NCI-H187 treated with DMSO at 0.1 percent for 48 hours (cell line): ENCODE measurements around the gene UNC5C.

ENCODE experiments used
- DNase-seq: peaks from one replicate; lab custom pipeline; 2025; lab: John Stamatoyannopoulos, UW

The UNC5C gene

DNA sequence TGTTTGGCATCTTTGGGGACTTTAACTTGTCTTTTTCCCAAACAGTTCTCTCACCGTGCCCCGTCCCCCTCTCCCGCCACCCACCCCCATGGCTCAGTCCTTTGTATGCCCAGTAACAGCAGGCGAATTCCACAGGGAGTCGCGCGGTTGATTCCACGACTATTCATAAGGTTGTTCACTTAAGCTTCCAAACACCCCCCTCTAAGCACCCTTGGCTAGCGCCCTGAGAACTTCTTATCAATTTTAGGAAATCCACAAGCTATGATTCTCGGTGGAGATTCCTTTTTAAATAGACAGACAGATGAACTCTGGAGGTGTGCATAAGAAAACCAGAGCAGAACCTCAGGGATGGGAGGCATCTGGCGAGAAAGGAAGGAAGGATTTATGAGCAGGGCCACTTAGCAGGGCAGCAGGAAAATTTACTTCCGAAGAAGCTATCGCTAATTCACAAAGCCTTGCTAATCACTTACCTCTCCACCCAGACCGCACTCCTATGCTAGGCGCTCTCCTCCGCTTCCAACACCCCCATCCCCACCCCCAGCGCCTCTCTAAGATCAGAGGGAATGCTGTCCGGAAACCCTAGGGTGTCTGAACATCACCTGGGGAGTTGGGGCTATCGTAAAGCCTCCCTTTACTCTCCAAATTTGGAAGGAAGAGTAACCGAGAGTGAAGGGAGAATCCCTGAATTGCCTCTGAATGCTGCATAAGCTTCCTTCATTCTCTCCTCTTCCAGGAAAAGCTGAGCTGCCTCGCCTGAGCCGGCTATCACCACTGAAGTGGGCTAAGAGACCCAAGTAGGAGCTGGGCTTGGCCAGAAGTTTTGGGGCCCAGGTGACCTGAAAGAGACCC, 1.7 kb downstream of the UNC5C start:
- no peak for DNase-seq

- DNase-seq, result no peak
Measured at GRCh38 chr4:95546221-95546620, 2.6 kb downstream of the UNC5C start.

DNA sequence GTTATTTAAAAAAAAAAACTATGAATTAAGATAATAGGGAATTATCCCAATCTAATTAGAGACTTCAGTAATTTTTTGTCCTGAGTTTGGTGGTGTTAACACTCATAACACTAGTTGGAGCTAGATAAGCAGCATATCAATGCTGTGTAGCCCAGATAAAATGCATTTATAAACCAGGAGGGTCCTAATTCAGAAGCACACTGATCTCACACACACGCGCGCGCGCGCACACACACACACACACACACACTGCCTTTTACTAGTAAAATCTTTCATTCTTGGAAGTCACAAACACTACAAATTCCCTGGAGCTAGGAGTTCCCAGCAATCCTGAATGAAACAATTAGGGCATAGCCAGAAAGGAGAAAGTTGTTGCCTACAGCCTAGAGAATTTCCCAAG, 3.2 kb downstream of the UNC5C start:
- no peak for DNase-seq

DNA sequence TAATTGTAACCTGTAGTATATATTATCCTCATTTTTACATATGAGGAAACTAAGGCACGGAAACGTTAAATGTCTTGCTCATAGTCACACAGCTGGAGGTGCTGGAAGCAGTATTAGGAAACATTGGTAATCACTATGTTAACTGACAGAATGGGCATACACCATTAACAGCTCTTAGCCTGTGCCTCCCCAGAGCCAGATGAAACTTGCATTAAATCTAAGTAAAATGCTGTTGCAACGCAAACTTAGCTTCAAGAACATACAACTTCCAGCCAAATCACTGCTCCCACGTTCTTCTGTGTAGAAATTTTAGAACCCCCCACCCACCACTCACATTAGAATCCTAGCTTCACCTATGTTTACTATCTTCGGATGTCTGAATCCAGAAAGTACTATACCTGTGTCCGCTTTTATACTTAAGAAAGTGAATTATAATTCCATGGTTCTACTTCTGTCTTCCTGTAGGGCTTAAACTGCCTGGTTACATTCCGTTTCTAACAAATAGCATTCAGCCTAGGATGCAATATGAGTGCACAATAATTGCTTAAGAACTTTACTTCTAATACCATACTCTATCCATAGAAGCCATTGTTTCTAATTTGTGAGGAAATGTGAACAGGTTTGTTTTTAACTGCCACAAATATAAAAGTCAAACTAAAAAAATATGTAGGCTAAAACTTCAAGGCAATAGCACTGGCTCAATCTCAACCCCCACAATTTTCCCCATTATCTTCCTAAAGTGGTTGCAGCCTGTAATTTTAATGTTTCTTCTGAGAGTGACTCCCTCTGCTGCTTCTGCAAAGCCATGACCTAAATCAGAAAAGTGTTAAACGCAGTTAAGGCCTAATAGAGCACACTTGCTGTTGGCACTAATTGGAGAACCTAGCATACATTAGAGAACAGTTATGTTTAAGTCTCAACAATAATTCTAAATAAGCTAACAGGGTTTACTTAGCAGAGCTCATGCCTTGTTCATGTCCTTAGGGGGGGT, 4.4 kb downstream of the UNC5C start:
- DNase-seq, result no peak

DNA sequence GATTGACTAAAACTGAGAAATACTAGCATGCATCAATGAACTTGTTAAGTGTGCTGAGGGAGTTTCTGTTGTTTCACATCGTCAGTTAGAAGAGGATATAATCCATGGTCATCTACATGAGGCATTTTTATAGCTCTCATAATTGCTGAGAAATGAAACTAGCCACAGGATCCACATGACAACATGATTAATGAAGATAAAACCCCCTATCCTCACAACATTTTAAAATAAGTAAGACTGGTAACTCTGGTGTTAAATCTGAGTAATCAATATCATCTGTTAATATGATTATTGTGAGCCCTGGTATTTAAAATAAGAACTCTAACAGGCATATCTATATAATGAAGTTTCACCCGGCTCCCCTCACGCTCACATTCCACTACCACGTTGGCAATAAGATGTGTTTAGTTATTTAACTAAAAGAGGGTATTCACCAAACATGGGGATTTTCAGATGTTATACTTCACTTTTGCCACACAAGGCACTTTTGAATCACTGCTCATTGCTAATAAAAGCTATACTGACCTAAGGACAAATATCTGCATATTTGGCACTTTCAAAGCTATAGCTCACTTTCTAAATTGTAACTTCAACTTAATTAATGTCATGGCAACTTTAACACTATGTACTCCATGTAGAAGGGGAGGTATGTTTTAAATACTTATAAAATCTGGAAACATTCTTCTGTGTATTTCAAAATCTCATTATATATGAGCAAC, 6.7 kb downstream of the UNC5C start:
- no peak for DNase-seq

DNA sequence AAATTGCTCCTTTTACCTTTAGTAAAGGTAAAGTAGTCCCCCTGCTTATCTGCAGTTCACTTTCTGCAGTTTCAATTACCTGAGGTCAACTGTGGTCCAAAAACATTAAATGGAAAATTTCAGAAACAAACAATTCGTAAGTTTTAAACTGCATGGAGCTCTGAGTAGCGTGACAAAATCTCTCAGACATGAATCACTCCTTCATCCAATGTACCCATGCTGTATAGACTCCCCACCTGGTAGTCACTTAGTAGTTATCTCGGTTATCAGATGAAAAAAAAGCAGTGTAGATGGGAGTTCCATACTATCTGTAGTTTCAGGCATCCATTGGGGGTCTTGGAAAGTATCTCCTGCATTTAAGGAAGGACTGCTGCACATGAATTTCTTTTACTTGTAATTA, 7.7 kb downstream of the UNC5C start:
- no peak for DNase-seq

DNA sequence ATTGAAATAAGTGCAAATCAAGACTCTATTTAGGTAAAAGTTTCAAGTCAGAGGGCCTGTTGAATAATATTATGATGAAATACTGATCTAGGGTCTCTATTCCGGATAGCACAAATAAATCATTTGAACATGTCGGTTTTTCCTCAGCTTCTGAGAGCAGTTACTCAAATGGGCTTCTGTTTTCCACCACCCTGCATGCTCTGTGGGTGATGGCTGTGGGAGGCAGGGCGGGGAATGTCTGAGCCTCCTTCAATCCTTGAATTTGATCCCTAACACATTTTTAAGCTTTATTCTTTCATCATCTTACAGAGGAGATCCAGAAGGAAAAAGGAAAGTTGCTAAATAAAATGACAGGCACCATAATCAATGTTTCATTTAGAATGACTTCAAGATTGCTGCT, 8.5 kb downstream of the UNC5C start:
- no peak for DNase-seq

GRCh38 chr4:95539106-95539505, 9.7 kb downstream of the UNC5C start:
- DNase-seq, result no peak

DNA sequence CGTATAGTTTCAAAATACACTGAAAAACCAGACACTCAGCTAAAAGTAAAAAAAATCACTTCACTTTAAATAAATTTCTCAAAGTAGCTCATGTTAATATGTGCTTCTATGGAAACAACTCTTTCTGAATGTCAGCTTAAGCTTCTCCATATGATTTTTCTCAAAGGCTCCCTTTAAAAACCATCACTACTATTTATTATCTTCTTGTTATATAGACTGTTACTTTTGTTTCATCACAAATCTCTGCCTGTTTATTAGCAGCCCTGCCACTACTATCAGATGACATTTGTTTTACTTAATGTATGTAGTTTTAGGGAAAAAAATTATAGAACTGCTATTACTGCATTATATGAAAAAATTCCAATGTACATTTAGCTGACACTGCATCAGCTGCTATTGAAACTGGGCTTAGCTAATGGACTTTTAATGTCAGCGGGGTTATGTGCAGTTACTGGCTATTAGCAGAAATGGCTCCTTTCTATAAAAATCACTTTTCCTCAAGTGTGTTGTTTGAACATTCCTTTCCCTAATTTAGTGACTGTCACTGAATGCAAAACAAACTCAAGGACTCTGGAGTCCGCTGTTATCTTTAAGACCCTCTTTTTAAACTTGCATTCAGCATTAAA, 10.8 kb downstream of the UNC5C start:
- no peak for DNase-seq

DNA sequence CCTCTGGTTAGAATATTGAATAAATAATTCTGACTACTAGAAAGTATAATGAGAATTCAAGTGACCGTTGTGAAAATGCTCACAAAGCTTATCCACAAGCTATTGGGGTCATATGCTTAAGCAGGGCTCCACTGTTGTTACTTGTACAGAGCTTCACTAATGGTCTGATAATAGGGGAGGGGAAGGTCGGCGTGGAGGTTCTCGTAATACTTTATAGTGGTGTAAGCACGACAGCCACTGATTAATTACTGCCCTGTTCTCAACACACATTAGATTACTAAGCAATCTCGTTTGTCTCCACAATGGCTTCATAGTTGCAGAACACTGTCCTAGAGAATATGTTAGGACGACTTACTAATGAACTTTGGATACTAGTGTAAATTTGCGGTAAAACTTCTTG, 11.6 kb downstream of the UNC5C start:
- DNase-seq, result no peak

GRCh38 chr4:95536650-95537049, 12.1 kb downstream of the UNC5C start:
- DNase-seq, result no peak

DNA sequence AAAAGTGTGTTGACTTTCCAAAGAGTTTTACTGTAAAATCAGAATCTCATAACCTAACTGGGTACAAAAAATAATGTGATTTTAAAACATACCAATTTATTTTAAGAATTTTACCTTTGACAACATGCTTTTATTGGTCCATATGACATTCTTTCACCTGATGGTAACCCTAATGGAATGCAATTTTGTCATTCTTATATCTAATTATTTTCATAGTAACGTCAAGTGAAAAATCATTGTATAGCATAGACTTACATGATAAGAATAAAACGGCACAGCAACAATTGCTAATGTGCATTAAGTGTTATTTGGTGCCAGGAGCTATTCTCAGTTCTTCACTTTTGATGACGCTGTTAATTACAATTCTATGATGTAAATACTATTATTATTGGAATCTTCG, 13.6 kb downstream of the UNC5C start:
- no peak for DNase-seq

GRCh38 chr4:95534032-95534431, 14.7 kb downstream of the UNC5C start:
- no peak for DNase-seq

GRCh38 chr4:95533254-95533653, 15.5 kb downstream of the UNC5C start:
- DNase-seq, result no peak

GRCh38 chr4:95532305-95532704, 16.5 kb downstream of the UNC5C start:
- DNase-seq, result no peak

DNA sequence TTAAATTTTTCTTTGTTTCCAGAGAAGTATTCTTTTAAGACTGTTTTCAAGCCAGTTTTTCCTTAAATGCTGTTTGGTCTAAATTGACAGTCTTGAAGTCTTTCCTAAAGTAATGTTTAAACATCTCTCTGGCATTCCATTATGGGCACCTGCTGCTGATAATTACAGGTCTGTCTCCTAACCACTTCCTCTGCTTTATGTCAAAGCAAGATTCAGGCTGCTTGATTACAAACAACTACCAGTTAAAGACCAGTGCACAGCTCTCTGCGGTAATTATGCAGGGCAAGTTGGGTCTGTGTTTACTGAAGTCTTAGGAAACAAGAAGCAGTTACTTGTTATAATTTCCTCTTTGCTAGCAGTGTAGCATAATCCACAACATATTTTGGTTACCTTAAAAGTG, 17.6 kb downstream of the UNC5C start:
- DNase-seq, result no peak

GRCh38 chr4:95529946-95530345, 18.8 kb downstream of the UNC5C start:
- DNase-seq, result no peak

GRCh38 chr4:95528388-95528948, 20.3 kb downstream of the UNC5C start:
- no peak for DNase-seq

GRCh38 chr4:95526075-95526474, 22.7 kb downstream of the UNC5C start:
- DNase-seq, result no peak

DNA sequence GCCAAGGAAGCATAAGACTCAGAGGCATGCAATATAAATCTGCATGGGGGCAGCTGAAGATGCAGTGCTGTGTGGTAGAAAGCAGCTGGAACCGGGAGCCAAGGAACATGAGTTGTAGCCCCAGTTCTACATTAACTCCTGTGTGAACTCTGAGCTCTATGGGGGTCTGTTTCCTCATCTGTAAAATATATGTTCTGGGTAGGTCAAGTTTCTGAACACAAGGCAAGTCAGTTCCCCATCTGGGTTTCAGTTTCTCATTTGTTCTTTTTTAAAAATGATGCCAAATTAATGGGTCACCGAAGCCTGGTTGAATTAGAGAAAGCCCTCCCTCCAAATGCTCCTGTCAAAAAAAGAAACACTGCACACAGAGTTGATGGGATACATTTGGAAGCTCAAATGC, 24.0 kb downstream of the UNC5C start:
- DNase-seq, result no peak

GRCh38 chr4:95524184-95524583, 24.6 kb downstream of the UNC5C start:
- DNase-seq, result no peak
